SK-N-SH treated with all-trans-retinoic acid at 6 μM for 48 hours (cell line): ENCODE data around the gene STIL.

Experiments
- RARB ChIP-seq: fragments of 250-450 bp; sonication (Bioruptor Pico); IDR thresholded peaks from 2 replicates; pipeline ENCODE4 v1.8.0; 2021; ENCODE audit warnings: mild to moderate bottlenecking, moderate library complexity
- TCF4 ChIP-seq: fragments of 250-450 bp; sonication (Bioruptor Pico); IDR thresholded peaks from 2 replicates; pipeline ENCODE4 v1.8.0; 2021; ENCODE audit warnings: mild to moderate bottlenecking, moderate library complexity, borderline replicate concordance
- TOX ChIP-seq: fragments of 250-450 bp; sonication (Bioruptor Pico); IDR thresholded peaks from 2 replicates; pipeline ENCODE4 v1.8.0; 2021; ENCODE audit warnings: mild to moderate bottlenecking, moderate library complexity, borderline replicate concordance
- TF ChIP-seq, protein P1 (sequence below): fragments of 250-450 bp; sonication (Bioruptor Pico); IDR thresholded peaks from 2 replicates; pipeline ENCODE4 v1.8.0; 2021; ENCODE audit warnings: low read depth, mild to moderate bottlenecking, moderate library complexity, borderline replicate concordance
- TF ChIP-seq, protein P2 (sequence below): fragments of 250-450 bp; sonication (Bioruptor Pico); IDR thresholded peaks from 2 replicates; pipeline ENCODE4 v1.8.0; 2020; ENCODE audit warnings: mild to moderate bottlenecking, moderate library complexity, borderline replicate concordance

DNA sequence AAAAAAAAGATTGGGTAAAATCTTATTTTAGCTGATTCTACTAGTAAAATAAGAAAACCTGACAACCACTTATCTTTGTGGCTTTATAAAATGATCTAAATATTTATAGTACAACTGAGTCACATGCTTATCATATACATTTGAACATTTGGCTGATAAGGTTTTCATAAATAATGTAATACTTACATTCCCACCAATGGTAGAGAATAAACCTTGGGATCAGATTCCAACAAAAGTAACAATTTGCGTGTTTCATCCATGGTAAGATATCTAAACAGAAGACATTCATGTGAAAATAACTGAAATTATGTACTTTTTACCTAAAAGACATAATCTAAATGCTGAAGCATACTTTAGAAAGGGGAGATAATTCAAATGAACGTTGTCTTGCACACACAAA, 18.4 kb downstream of the STIL start:
- TF ChIP-seq RARB (CRISPR knock-in tag) = no peak
- TF ChIP-seq, protein P1, sequence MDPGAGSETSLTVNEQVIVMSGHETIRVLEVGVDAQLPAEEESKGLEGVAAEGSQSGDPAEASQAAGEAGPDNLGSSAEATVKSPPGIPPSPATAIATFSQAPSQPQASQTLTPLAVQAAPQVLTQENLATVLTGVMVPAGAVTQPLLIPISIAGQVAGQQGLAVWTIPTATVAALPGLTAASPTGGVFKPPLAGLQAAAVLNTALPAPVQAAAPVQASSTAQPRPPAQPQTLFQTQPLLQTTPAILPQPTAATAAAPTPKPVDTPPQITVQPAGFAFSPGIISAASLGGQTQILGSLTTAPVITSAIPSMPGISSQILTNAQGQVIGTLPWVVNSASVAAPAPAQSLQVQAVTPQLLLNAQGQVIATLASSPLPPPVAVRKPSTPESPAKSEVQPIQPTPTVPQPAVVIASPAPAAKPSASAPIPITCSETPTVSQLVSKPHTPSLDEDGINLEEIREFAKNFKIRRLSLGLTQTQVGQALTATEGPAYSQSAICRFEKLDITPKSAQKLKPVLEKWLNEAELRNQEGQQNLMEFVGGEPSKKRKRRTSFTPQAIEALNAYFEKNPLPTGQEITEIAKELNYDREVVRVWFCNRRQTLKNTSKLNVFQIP (CRISPR knock-in tag) = no peak
- TF ChIP-seq, protein P2, sequence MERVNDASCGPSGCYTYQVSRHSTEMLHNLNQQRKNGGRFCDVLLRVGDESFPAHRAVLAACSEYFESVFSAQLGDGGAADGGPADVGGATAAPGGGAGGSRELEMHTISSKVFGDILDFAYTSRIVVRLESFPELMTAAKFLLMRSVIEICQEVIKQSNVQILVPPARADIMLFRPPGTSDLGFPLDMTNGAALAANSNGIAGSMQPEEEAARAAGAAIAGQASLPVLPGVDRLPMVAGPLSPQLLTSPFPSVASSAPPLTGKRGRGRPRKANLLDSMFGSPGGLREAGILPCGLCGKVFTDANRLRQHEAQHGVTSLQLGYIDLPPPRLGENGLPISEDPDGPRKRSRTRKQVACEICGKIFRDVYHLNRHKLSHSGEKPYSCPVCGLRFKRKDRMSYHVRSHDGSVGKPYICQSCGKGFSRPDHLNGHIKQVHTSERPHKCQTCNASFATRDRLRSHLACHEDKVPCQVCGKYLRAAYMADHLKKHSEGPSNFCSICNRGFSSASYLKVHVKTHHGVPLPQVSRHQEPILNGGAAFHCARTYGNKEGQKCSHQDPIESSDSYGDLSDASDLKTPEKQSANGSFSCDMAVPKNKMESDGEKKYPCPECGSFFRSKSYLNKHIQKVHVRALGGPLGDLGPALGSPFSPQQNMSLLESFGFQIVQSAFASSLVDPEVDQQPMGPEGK (CRISPR knock-in tag) = no peak
- no peak for TF ChIP-seq TOX (CRISPR knock-in tag)
- no peak for TF ChIP-seq TCF4
